ENCODE measurements around the gene THBS3. TPM values are rescaled to one million over a fixed set of nuclear protein-coding genes. Genes with fewer than 3 reads are reported as not detected.
A peak's percentile ranks its signal among the peaks of the same experiment; 100 is the strongest.

THBS3 gene
- total RNA-seq, 2 donors from 2014 or later = 13.1 to 38.5 TPM

- WGBS = under 1% methylated on average over 13 of the region's 13 CpGs
- intact Hi-C loops (cut with DNase I) = loop anchor here (5.0 kb wide), 1 partner anchor 33 kb away; a partner anchor contains a TSS
- H3K27me3 ChIP-seq (replicated peaks; ENCODE audit: insufficient read depth) = no peaks in the 10 kb centered on the region
- no peak for TF ChIP-seq CTCF (IDR thresholded peaks at IDR 0.05)
- TF ChIP-seq POLR2A (IDR thresholded peaks at IDR 0.05) = no peak
- no peak for TF ChIP-seq POLR2AphosphoS5 (IDR thresholded peaks at IDR 0.05)
- H3K4me3 ChIP-seq = peak overlapping the region; percentile 77 to 95
- H3K9me3 ChIP-seq = no peaks in the 10 kb centered on the region
- peaks cover 7% of the 10 kb centered on the region for H3K4me1 ChIP-seq (replicated peaks)
- peak overlapping the region; percentile 90 to 98 for H3K27ac ChIP-seq
- no peaks in the 10 kb centered on the region for H3K36me3 ChIP-seq
- DNase-seq (ENCODE audit: low spot score) = no peak
Measured at GRCh38 chr1:155209312-155209721, 1.6 kb upstream of the THBS3 start.

GRCh38 chr1:155208541-155209311, 1.0 kb upstream of the THBS3 start, which contains the start of gene MTX1:
Gene MTX1, plus strand, starts transcription at chr1:155208695. Its CDS starts 110 bp downstream, at chr1:155208805.
- Histone ChIP-seq H3K36me3 (no peaks in the 10 kb centered on the region), H3K27ac (peak within 1 kb of the TSS; percentile 90 to 98), H3K27me3 (replicated peaks; ENCODE audit: insufficient read depth) (no peaks in the 10 kb centered on the region), H3K4me3 (peak within 1 kb of the TSS; percentile 77 to 95), H3K9me3 (no peaks in the 10 kb centered on the region), H3K4me1 (replicated peaks) (peaks cover 7% of the 10 kb centered on the region)
- intact Hi-C loops (cut with DNase I) = loop anchor here (5.0 kb wide), 1 partner anchor 34 kb away; a partner anchor contains a TSS
- TF ChIP-seq POLR2A (IDR thresholded peaks at IDR 0.05) (peak; percentile 59), CTCF (IDR thresholded peaks at IDR 0.05) (peak in 1 of 4 experiments; percentile 12), POLR2AphosphoS5 (IDR thresholded peaks at IDR 0.05) (peak; percentile 40)
- peak; percentile 78 for DNase-seq (ENCODE audit: low spot score)
- whole genome bisulfite sequencing = under 1% methylated on average over 63 of the region's 64 CpGs

GRCh38 chr1:155206891-155207805, 549 bp downstream of the THBS3 start:
- no peak overlapping the region for H3K4me3 ChIP-seq
- intact Hi-C loops (cut with DNase I) = loop anchor here (1.0 to 5.0 kb wide), 2 partner anchors 20 to 35 kb away; a partner anchor contains a TSS
- peaks cover 7% of the 10 kb centered on the region for H3K4me1 ChIP-seq (replicated peaks)
- peak overlapping the region; percentile 36 to 98 for H3K27ac ChIP-seq
- no peaks in the 10 kb centered on the region for H3K9me3 ChIP-seq
- peak; percentile 81 for DNase-seq (ENCODE audit: low spot score)
- H3K36me3 ChIP-seq = no peaks in the 10 kb centered on the region
- whole genome bisulfite sequencing = 21% methylated on average over 13 of the region's 13 CpGs
- TF ChIP-seq CTCF (IDR thresholded peaks at IDR 0.05) = peak; percentile 64 to 87 (median 84)
- peak; percentile 63 for TF ChIP-seq POLR2AphosphoS5 (IDR thresholded peaks at IDR 0.05)
- no peak for TF ChIP-seq POLR2A (IDR thresholded peaks at IDR 0.05)
- H3K27me3 ChIP-seq (replicated peaks; ENCODE audit: insufficient read depth) = no peaks in the 10 kb centered on the region

GRCh38 chr1:155205969-155206593, 1.6 kb downstream of the THBS3 start:
- Histone ChIP-seq H3K27ac (no peak overlapping the region), H3K4me1 (replicated peaks) (peaks cover 7% of the 10 kb centered on the region), H3K4me3 (no peak overlapping the region), H3K36me3 (no peaks in the 10 kb centered on the region), H3K9me3 (no peaks in the 10 kb centered on the region), H3K27me3 (replicated peaks; ENCODE audit: insufficient read depth) (no peaks in the 10 kb centered on the region)
- TF ChIP-seq POLR2A (IDR thresholded peaks at IDR 0.05) = no peak
- no peak for TF ChIP-seq CTCF (IDR thresholded peaks at IDR 0.05)
- TF ChIP-seq POLR2AphosphoS5 (IDR thresholded peaks at IDR 0.05) = no peak
- WGBS = 76% methylated on average over 9 of the region's 9 CpGs
- intact Hi-C loops (cut with DNase I) = loop anchor here (1.0 to 5.0 kb wide), 2 partner anchors 21 to 36 kb away; a partner anchor contains a TSS
- DNase-seq (ENCODE audit: low spot score) = no peak
